Hematopoietic multipotent progenitor cell treated with erythropoietin and hydrocortisone succinate and interleukin-3 and kit ligand, for 15 days (in vitro differentiated cells): Measurements from ENCODE around the gene PKD2L1.

Experiments used
- DNase-seq: peaks from one replicate; pipeline ENCODE4 v3.0.0-alpha.2; 2015; ENCODE audit warnings: low spot score

Gene PKD2L1

GRCh38 chr10:100356067-100357017 lies 26.3 kb upstream of the PKD2L1 start:
- DNase-seq: no peak

GRCh38 chr10:100355086-100355485 lies 25.1 kb upstream of the PKD2L1 start:
- no peak for DNase-seq

- no peak for DNase-seq
Observed at GRCh38 chr10:100353770-100354485, 23.9 kb upstream of the PKD2L1 start.

GRCh38 chr10:100350914-100351485 lies 21.0 kb upstream of the PKD2L1 start:
- DNase-seq: no peak

- DNase-seq: no peak
Observed at GRCh38 chr10:100349672-100350071, 19.6 kb upstream of the PKD2L1 start.

- DNase-seq: no peak
Observed at GRCh38 chr10:100349087-100349486, 19.1 kb upstream of the PKD2L1 start.

GRCh38 chr10:100348389-100348927 lies 18.4 kb upstream of the PKD2L1 start:
- no peak for DNase-seq

- DNase-seq: no peak
Observed at GRCh38 chr10:100347568-100348195, 17.7 kb upstream of the PKD2L1 start.

GRCh38 chr10:100346765-100347567 lies 16.9 kb upstream of the PKD2L1 start, which contains the start of gene SCD:
Gene SCD (plus strand): TSS chr10:100347233. CDS start chr10:100347505, 272 bp downstream.
- peak; percentile 65 for DNase-seq

- DNase-seq: no peak
Observed at GRCh38 chr10:100346351-100346764, 16.3 kb upstream of the PKD2L1 start.

GRCh38 chr10:100345570-100346330 lies 15.7 kb upstream of the PKD2L1 start:
- DNase-seq: no peak

- DNase-seq: no peak
Observed at GRCh38 chr10:100344241-100344788, 14.3 kb upstream of the PKD2L1 start.

GRCh38 chr10:100342627-100342972 lies 12.6 kb upstream of the PKD2L1 start:
- DNase-seq: no peak

GRCh38 chr10:100341953-100342626 lies 12.1 kb upstream of the PKD2L1 start:
- peak; percentile 52 for DNase-seq

GRCh38 chr10:100340948-100341847 lies 11.2 kb upstream of the PKD2L1 start:
- no peak for DNase-seq

GRCh38 chr10:100339236-100339635 lies 9.2 kb upstream of the PKD2L1 start:
- no peak for DNase-seq

GRCh38 chr10:100338434-100339036 lies 8.5 kb upstream of the PKD2L1 start:
- peak; percentile 77 for DNase-seq

GRCh38 chr10:100334762-100335161 lies 4.7 kb upstream of the PKD2L1 start:
- no peak for DNase-seq
